Nephron progenitor cell (in vitro differentiated cells): Measurements from ENCODE around the gene ZDHHC11B.

Experiments used
- DNase-seq: peaks from one replicate; pipeline ENCODE4 v3.0.0; 2021
- H3K27ac Mint-ChIP-seq: 2 replicates; pipeline ENCODE4 v1.8.0; 2021; ENCODE audit warnings: mild to moderate bottlenecking, moderate library complexity, mixed read lengths
- H3K27me3 Mint-ChIP-seq: 2 replicates; pipeline ENCODE4 v1.8.0; 2021; ENCODE audit warnings: mild to moderate bottlenecking, low read depth, mixed read lengths; ENCODE audit not compliant: poor library complexity
- H3K36me3 Mint-ChIP-seq: 2 replicates; pipeline ENCODE4 v1.8.0; 2021; ENCODE audit warnings: low read depth, mixed read lengths
- H3K4me1 Mint-ChIP-seq: 2 replicates; pipeline ENCODE4 v1.8.0; 2021; ENCODE audit warnings: mixed read lengths
- H3K4me3 Mint-ChIP-seq: 2 replicates; pipeline ENCODE4 v1.8.0; 2021; ENCODE audit warnings: mild to moderate bottlenecking, moderate library complexity, mixed read lengths
- H3K9me3 Mint-ChIP-seq: 2 replicates; pipeline ENCODE4 v1.8.0; 2021; ENCODE audit warnings: mild to moderate bottlenecking, moderate library complexity, mixed read lengths
- CTCF ChIP-seq: fragments of 200-600 bp; sonication (generic); IDR thresholded peaks from 2 replicates; pipeline ENCODE4 v1.5.0; 2021; ENCODE audit warnings: antibody characterized with exemption

ZDHHC11B gene

GRCh38 chr5:673831-674629 is 110.5 kb downstream of the ZDHHC11B start:
- Mint-ChIP-seq H3K36me3 (no peaks in the 10 kb centered on the region), H3K9me3 (no peaks in the 10 kb centered on the region), H3K4me3 (no peak overlapping the region), H3K4me1 (peaks cover 21% of the 10 kb centered on the region), H3K27me3 (peaks cover 9% of the 10 kb centered on the region), H3K27ac (no peak overlapping the region)
- TF ChIP-seq CTCF = no peak
- no peak for DNase-seq

GRCh38 chr5:673161-673830 is 111.2 kb downstream of the ZDHHC11B start:
- H3K4me3 Mint-ChIP-seq = peak overlapping the region; percentile 44
- H3K27ac Mint-ChIP-seq = peak overlapping the region; percentile 98

GRCh38 chr5:672329-673160 is 112.0 kb downstream of the ZDHHC11B start:
- Mint-ChIP-seq H3K4me1 (peaks cover 22% of the 10 kb centered on the region), H3K4me3 (peak overlapping the region; percentile 44), H3K27ac (peak overlapping the region; percentile 98), H3K27me3 (peaks cover 9% of the 10 kb centered on the region), H3K9me3 (no peaks in the 10 kb centered on the region), H3K36me3 (peaks cover 3% of the 10 kb centered on the region)
- TF ChIP-seq CTCF = no peak
- DNase-seq = peak; percentile 79

More at GRCh38 chr5:673161-673830, 111.2 kb downstream of the ZDHHC11B start:
- Mint-ChIP-seq H3K36me3 (no peaks in the 10 kb centered on the region), H3K9me3 (no peaks in the 10 kb centered on the region), H3K27me3 (peaks cover 9% of the 10 kb centered on the region), H3K4me1 (peaks cover 20% of the 10 kb centered on the region)
- no peak for DNase-seq
- TF ChIP-seq CTCF = no peak

- H3K27me3 Mint-ChIP-seq = peaks cover 9% of the 10 kb centered on the region
- H3K4me1 Mint-ChIP-seq = peaks cover 26% of the 10 kb centered on the region
- H3K27ac Mint-ChIP-seq = peak overlapping the region; percentile 98
- peaks cover 11% of the 10 kb centered on the region for H3K36me3 Mint-ChIP-seq
- no peak overlapping the region for H3K4me3 Mint-ChIP-seq
- peak; percentile 92 for TF ChIP-seq CTCF
- peak; percentile 80 for DNase-seq
- H3K9me3 Mint-ChIP-seq = no peaks in the 10 kb centered on the region
These were observed 112.8 kb downstream of the ZDHHC11B start for GRCh38 chr5:671459-672328.
